ENCODE measurements around the gene RBM28. TPM values are rescaled to one million over a fixed set of nuclear protein-coding genes. Genes with fewer than 3 reads are reported as not detected.

The RBM28 gene
- total and polyA plus RNA-seq, 8 donors = 8.1 to 319 (median 25.9) TPM

GRCh38 chr7:128271471-128271941 lies 72.2 kb downstream of the RBM28 start:
- DNase-seq = peak in 1 of 2 donors; percentile 35
- TF ChIP-seq POLR2AphosphoS5 (IDR thresholded peaks at IDR 0.05) (no peak), EP300 (IDR thresholded peaks at IDR 0.05) (no peak), POLR2A (IDR thresholded peaks at IDR 0.05) (no peak), CTCF (IDR thresholded peaks at IDR 0.05) (no peak)
- H3K4me3 ChIP-seq = peak overlapping the region; percentile 37 to 49 (median 40)
- peaks cover 18 to 32% (median 29%) of the 10 kb centered on the region in 4 donors for H3K4me1 ChIP-seq
- H3K27ac ChIP-seq = peak overlapping the region in 1 of 5 donors; percentile 8
- WGBS, 5 donors = 1 to 11% (median 6%) methylated on average over 16 to 37 of the region's 37 CpGs
- no peaks in the 10 kb centered on the region for H3K36me3 ChIP-seq
- peaks cover 0 to 33% (median 22%) of the 10 kb centered on the region in 3 donors for H3K27me3 ChIP-seq
- no peaks in the 10 kb centered on the region for H3K9me3 ChIP-seq
- intact Hi-C loops (cut with DNase I; ENCODE audit: low total_unique reads) = no loop called here

GRCh38 chr7:128270826-128271272 lies 72.9 kb downstream of the RBM28 start:
- Histone ChIP-seq H3K36me3 (no peaks in the 10 kb centered on the region), H3K4me3 (peak overlapping the region in 2 of 4 donors; percentile 40 to 49), H3K27me3 (peaks cover 0 to 33% (median 22%) of the 10 kb centered on the region in 3 donors), H3K4me1 (peaks cover 18 to 38% (median 33%) of the 10 kb centered on the region in 4 donors), H3K27ac (no peak overlapping the region), H3K9me3 (no peaks in the 10 kb centered on the region)
- 15 to 49% (median 23%) methylated on average over 14 to 31 of the region's 31 CpGs for WGBS, 5 donors
- no peak for TF ChIP-seq POLR2A (IDR thresholded peaks at IDR 0.05)
- TF ChIP-seq EP300 (IDR thresholded peaks at IDR 0.05) = no peak
- no peak for TF ChIP-seq POLR2AphosphoS5 (IDR thresholded peaks at IDR 0.05)
- TF ChIP-seq CTCF (IDR thresholded peaks at IDR 0.05) = no peak
- intact Hi-C loops (cut with DNase I; ENCODE audit: low total_unique reads) = no loop called here
- peak in 1 of 2 donors; percentile 44 for DNase-seq

- 47 to 73% (median 55%) methylated on average over 2 of the region's 2 CpGs for WGBS, 5 donors
These were observed 75.5 kb downstream of the RBM28 start for GRCh38 chr7:128268233-128268632.

GRCh38 chr7:128267595-128267924 lies 76.1 kb downstream of the RBM28 start:
- H3K27ac ChIP-seq = peak overlapping the region in 2 of 5 donors; percentile 33 to 73
- peak overlapping the region in 2 of 4 donors; percentile 11 to 18 for H3K4me3 ChIP-seq
- H3K4me1 ChIP-seq = peaks cover 29 to 56% (median 42%) of the 10 kb centered on the region in 4 donors
- intact Hi-C loops (cut with DNase I; ENCODE audit: low total_unique reads) = no loop called here
- H3K27me3 ChIP-seq = peaks cover 0 to 26% (median 22%) of the 10 kb centered on the region in 3 donors
- no peak for DNase-seq
- H3K36me3 ChIP-seq = no peaks in the 10 kb centered on the region
- WGBS, 5 donors = 64 to 84% (median 74%) methylated on average over 3 to 4 of the region's 4 CpGs
- no peaks in the 10 kb centered on the region for H3K9me3 ChIP-seq
- TF ChIP-seq POLR2AphosphoS5 (IDR thresholded peaks at IDR 0.05) (no peak), EP300 (IDR thresholded peaks at IDR 0.05) (no peak), CTCF (IDR thresholded peaks at IDR 0.05) (no peak), POLR2A (IDR thresholded peaks at IDR 0.05) (no peak)

More at GRCh38 chr7:128268233-128268632, 75.5 kb downstream of the RBM28 start:
- H3K4me3 ChIP-seq = no peak overlapping the region
- DNase-seq = no peak
- peak overlapping the region in 1 of 5 donors; percentile 73 for H3K27ac ChIP-seq
- H3K9me3 ChIP-seq = no peaks in the 10 kb centered on the region
- H3K36me3 ChIP-seq = no peaks in the 10 kb centered on the region
- intact Hi-C loops (cut with DNase I; ENCODE audit: low total_unique reads) = no loop called here
- H3K4me1 ChIP-seq = peaks cover 29 to 56% (median 42%) of the 10 kb centered on the region in 4 donors
- peaks cover 0 to 31% (median 22%) of the 10 kb centered on the region in 3 donors for H3K27me3 ChIP-seq
- TF ChIP-seq POLR2AphosphoS5 (IDR thresholded peaks at IDR 0.05) (no peak), EP300 (IDR thresholded peaks at IDR 0.05) (no peak), CTCF (IDR thresholded peaks at IDR 0.05) (no peak), POLR2A (IDR thresholded peaks at IDR 0.05) (no peak)
